Osteocyte (in vitro differentiated cells): ENCODE results near the gene NR2F1-AS1. TPM values are rescaled to one million over a fixed set of nuclear protein-coding genes. Genes with fewer than 3 reads are reported as not detected.
A peak's percentile ranks its signal among the peaks of the same experiment; 100 is the strongest.
"Not testable (repeated sequence)": the region's sequence is repeated elsewhere in the genome, so short reads cannot be mapped to it uniquely, and the experiment has no call there.

ENCODE experiments used
- DNase-seq: peaks from one replicate; pipeline ENCODE4 v3.0.0; 2021; ENCODE audit warnings: mixed read lengths; ENCODE audit not compliant: unreplicated experiment; ENCODE audit errors: extremely low spot score
- H3K27ac Mint-ChIP-seq: one replicate; pipeline ENCODE4 v1.8.0; 2021; ENCODE audit warnings: mild to moderate bottlenecking, mixed read lengths; ENCODE audit not compliant: unreplicated experiment
- H3K27me3 Mint-ChIP-seq: one replicate; pipeline ENCODE4 v1.8.0; 2021; ENCODE audit warnings: mixed read lengths; ENCODE audit not compliant: unreplicated experiment
- H3K36me3 Mint-ChIP-seq: one replicate; pipeline ENCODE4 v1.8.0; 2021; ENCODE audit warnings: mixed read lengths; ENCODE audit not compliant: unreplicated experiment
- H3K4me1 Mint-ChIP-seq: one replicate; pipeline ENCODE4 v1.8.0; 2021; ENCODE audit warnings: mixed read lengths; ENCODE audit not compliant: unreplicated experiment
- H3K4me3 Mint-ChIP-seq: one replicate; pipeline ENCODE4 v1.8.0; 2021; ENCODE audit warnings: mild to moderate bottlenecking, moderate library complexity, mixed read lengths; ENCODE audit not compliant: unreplicated experiment
- H3K9me3 Mint-ChIP-seq: one replicate; pipeline ENCODE4 v1.8.0; 2021; ENCODE audit warnings: mixed read lengths; ENCODE audit not compliant: unreplicated experiment
- total RNA-seq: library from RNA; stranded (reverse); gene quantifications from 2 replicates; pipeline ENCODE4 v1.2.1, GENCODE V29; 2021
- TF ChIP-seq, protein P1 (sequence below): fragments of 200-600 bp; sonication (generic); IDR thresholded peaks from 2 replicates; pipeline ENCODE4 v1.5.0; 2021; ENCODE audit warnings: antibody characterized with exemption, mild to moderate bottlenecking, moderate library complexity

The NR2F1-AS1 gene
- total RNA-seq, 1 donor from 2014 or later: 40.9 TPM

DNA sequence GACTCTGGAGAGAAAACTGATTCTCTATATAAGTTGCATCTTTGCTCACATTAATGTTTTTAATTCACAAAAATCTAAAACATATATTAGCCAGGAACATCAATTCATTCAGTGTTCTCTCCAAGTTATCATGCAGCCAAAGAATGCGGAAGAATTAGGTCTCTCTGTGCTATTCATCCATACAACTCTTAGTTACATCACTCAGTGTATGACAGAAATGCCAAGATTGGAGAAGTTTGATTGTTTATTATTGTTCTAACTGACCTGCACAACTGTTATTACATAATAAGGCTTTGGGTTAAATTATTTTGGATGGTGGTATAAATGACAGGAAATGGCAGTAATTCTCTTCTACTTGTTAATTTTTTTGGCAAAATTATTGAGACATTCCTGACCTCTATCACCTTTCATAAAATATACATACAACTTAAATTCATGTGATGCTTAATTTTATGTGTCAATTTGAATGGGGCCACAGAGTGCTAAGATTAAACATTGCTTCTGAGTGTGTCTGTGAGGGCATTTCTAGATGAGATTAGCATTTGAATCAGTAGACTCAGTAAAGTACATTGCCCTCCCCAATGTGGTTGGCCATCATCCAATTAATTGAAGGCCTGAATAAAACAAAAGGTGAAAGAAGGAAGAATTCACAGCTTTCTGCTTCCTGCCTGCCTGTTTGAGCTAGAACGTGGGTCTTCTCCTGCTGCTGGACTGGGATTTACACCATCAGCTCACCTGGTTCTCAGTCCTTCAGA, 70.2 kb downstream of the NR2F1-AS1 start:
- Mint-ChIP-seq H3K27me3 (no peaks in the 10 kb centered on the region), H3K4me3 (no peak overlapping the region), H3K36me3 (peaks cover 30% of the 10 kb centered on the region), H3K27ac (no peak overlapping the region), H3K4me1 (peaks cover 15% of the 10 kb centered on the region), H3K9me3 (no peaks in the 10 kb centered on the region)
- no peak for DNase-seq
- TF ChIP-seq, protein P1, sequence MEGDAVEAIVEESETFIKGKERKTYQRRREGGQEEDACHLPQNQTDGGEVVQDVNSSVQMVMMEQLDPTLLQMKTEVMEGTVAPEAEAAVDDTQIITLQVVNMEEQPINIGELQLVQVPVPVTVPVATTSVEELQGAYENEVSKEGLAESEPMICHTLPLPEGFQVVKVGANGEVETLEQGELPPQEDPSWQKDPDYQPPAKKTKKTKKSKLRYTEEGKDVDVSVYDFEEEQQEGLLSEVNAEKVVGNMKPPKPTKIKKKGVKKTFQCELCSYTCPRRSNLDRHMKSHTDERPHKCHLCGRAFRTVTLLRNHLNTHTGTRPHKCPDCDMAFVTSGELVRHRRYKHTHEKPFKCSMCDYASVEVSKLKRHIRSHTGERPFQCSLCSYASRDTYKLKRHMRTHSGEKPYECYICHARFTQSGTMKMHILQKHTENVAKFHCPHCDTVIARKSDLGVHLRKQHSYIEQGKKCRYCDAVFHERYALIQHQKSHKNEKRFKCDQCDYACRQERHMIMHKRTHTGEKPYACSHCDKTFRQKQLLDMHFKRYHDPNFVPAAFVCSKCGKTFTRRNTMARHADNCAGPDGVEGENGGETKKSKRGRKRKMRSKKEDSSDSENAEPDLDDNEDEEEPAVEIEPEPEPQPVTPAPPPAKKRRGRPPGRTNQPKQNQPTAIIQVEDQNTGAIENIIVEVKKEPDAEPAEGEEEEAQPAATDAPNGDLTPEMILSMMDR: no peak

DNA sequence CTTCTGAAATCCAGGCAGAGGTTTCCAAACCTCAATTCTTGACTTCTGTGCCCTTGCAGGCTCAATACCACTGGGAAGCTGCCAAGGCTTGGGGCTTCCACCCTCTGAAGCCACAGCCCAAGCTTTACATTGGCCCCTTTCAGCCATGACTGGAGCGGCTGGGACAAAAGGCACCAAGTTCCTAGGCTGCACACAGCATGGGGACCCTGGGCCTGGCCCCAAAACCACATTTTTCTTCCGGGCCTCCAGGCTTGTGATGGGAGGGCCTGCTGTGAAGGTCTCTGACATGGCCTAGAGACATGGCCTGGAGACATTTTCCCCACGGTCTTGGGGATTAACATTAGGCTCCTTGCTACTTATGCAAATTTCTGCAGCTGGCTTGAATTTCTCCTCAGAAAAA, 75.5 kb downstream of the NR2F1-AS1 start:
- peaks cover 28% of the 10 kb centered on the region for H3K36me3 Mint-ChIP-seq
- H3K4me3 Mint-ChIP-seq, H3K27ac Mint-ChIP-seq, DNase-seq, H3K27me3 Mint-ChIP-seq, H3K9me3 Mint-ChIP-seq: not testable (repeated sequence)
- peaks cover 30% of the 10 kb centered on the region for H3K4me1 Mint-ChIP-seq

DNA sequence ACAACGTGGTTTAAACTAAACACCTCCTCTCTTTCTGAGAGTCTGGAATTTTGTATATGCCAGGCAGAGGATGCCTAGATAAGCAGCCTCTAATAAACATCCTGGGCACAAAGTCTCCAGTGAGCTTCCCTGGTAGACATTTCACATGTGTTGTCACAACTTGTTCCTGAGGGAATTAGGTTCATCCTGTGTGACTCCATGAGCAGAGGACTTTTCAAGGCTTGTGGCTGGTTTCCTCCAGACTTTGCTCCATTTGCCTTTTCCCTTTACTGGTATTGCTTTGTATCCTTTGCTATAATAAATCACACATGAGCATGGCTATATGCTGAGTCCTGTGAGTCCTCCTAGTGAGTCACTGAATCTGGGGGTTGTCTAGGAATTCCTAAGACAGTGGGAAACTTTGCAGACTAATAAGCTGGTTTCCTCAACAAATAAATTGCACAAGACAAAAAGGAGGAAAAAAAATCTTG, 77.4 kb downstream of the NR2F1-AS1 start:
- no peak for DNase-seq
- Mint-ChIP-seq H3K27me3 (no peaks in the 10 kb centered on the region), H3K36me3 (peaks cover 33% of the 10 kb centered on the region), H3K4me3 (no peak overlapping the region), H3K9me3 (no peaks in the 10 kb centered on the region), H3K27ac (peak overlapping the region; percentile 52), H3K4me1 (peaks cover 26% of the 10 kb centered on the region)
- TF ChIP-seq, protein P1: no peak

DNA sequence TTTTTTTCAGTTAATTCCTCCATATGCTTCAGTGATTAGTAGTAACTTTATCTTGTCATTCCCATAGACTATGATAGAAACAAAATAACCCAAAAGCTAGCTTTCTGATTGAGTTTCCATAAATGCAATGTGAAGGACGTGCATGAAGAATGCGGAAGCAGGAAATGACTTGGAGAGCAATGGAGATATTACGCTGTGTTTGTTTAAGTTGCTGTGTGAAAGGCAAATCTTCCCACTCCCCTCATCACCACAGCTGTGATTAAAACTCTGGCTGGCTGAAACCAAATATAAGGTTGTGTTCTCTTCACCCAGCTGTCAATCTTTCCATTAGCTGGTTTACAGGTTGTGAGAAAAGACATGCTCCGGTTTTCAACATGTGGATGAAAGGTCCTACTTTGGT, 83.9 kb downstream of the NR2F1-AS1 start:
- no peak for DNase-seq
- Mint-ChIP-seq H3K27ac (peak overlapping the region; percentile 56), H3K27me3 (no peaks in the 10 kb centered on the region), H3K4me1 (peaks cover 13% of the 10 kb centered on the region), H3K9me3 (no peaks in the 10 kb centered on the region), H3K36me3 (peaks cover 27% of the 10 kb centered on the region), H3K4me3 (no peak overlapping the region)
- TF ChIP-seq, protein P1: no peak

DNA sequence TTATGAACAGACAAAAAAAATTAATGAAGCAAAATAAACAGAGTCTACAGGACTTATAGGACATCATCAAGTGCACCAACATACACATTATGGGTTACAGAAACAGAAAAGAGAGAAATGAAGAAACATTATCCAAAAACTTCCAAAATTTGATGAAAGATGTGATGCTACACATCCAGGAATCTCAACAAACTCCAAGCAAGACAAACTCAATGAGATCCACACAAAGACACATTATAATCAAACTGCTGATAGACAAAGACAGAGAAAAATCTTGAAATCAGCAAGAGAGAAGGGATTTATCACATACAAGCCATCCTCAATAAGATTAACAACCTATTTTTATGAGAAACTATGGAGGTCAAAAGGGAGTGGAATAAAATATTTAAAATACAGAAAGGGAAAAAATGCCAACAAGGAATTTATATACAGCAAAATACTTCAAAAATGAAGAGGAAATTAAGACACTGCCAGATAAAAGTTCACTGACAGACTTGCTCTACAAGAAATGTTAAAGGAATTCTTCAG, 101.0 kb downstream of the NR2F1-AS1 start:
- peaks cover 10% of the 10 kb centered on the region for H3K4me1 Mint-ChIP-seq
- no peak for DNase-seq
- peaks cover 21% of the 10 kb centered on the region for H3K9me3 Mint-ChIP-seq
- peaks cover 38% of the 10 kb centered on the region for H3K36me3 Mint-ChIP-seq
- H3K27me3 Mint-ChIP-seq: no peaks in the 10 kb centered on the region
- H3K4me3 Mint-ChIP-seq: no peak overlapping the region
- no peak overlapping the region for H3K27ac Mint-ChIP-seq
- TF ChIP-seq, protein P1: no peak
